A549 treated with RU486 at 1 μM for 4 hours (cell line): ENCODE data around the gene LCORL. TPM values are rescaled to one million over a fixed set of nuclear protein-coding genes. Genes with fewer than 3 reads are reported as not detected.

ENCODE experiments used
- total RNA-seq: library from RNA; stranded (reverse); fragments of 200-300 nt; extraction: Qiagen RNA extraction; gene quantifications from 5 replicates; pipeline ENCODE4 v1.2.3, GENCODE V29; 2022; ENCODE audit warnings: low read depth

Gene LCORL
- 3.4 to 5.5 TPM (median 4.9 TPM) in 5 replicates for total RNA-seq

GRCh38 chr4:18021720-18022571, at the start of gene LCORL:
TSS of gene LCORL (minus strand) at chr4:18021755. CDS start at chr4:18021751, 4 bp downstream.

GRCh38 chr4:17810260-17811077, 211.1 kb downstream of the LCORL start, which contains the start of the genes DCAF16 and NCAPG:
TSS of gene DCAF16 (minus strand) at chr4:17810757. CDS start at chr4:17804141, 6,616 bp downstream.
TSS of gene NCAPG (plus strand) at chr4:17810979. CDS start at chr4:17811078, 99 bp downstream.

Other genes starting within 250 kb of the LCORL start
- gene FAM184B, start 240.1 kb downstream of the LCORL start, total RNA-seq, result 0.03 to 0.05 TPM (median 0.03 TPM) in 4 of 5 replicates, not detected in the other
- 3.9 to 10.3 TPM (median 7.2 TPM) in 5 replicates for gene DCAF16, start 211.0 kb downstream of the LCORL start, total RNA-seq
- 12.6 to 29.4 TPM (median 26.2 TPM) in 5 replicates for gene NCAPG, start 210.8 kb downstream of the LCORL start, total RNA-seq